ENCODE data around the gene LSM12. TPM values are rescaled to one million over a fixed set of nuclear protein-coding genes. Genes with fewer than 3 reads are reported as not detected.

LSM12 gene
- total and polyA plus RNA-seq, 2 of the 8 experiments (the other 6 are each of a cell fraction or from before 2014, with no cell fraction given): 69.8 to 142 TPM

DNA sequence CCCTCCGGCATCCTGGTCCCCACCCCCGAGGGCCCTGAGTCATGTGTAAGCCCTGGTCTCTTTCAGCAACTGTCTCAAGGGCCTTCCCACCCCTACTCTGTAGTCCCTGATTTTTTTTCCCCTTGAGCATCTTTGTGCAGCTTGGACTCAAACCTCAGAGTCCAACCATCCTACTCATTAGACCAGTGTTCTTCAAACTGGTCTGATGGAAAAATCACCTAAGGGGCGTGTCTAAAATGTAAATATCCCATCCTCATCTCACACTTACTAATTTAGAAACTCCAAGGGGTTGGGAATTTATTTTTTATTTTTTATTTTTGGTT lies 4.7 kb upstream of the LSM12 start:
- no peak for FAIRE-seq

More for the DNA sequence above, 4.7 kb upstream of the LSM12 start:
- ChIA-PET POLR2A (ENCODE audit: partially characterized antibody) (interaction anchor here (0.7 to 4.2 kb wide), 6 partner anchors 12 to 53 kb away, joined by 3 to 33 read pairs (median 4); partner anchors contain the start of gene HDAC5), CTCF (ENCODE audit: partially characterized antibody) (interaction anchor here (7.1 kb wide), 1 partner anchor 15 kb away, joined by 71 read pairs; no protein-coding TSS in a partner anchor)
- Histone ChIP-seq H3K4me2 (ENCODE audit: insufficient read depth in 1 of 2, low read depth in 2 of 2, low read length in 2 of 2) (peak overlapping the region; percentile 77 to 87), H3K36me3 (ENCODE audit: control insufficient read depth in 2 of 4, insufficient read depth in 4 of 4, low read length in 3 of 4) (peaks cover 9 to 20% (median 14%) of the 10 kb centered on the region in 4 experiments; a peak in 6 of 8 replicates), H3K56ac (replicated peaks; ENCODE audit: insufficient read length, low read depth, low read length) (peak overlapping the region; percentile 13), H3K23ac (ENCODE audit: insufficient read length) (no peak overlapping the region), H2AK5ac (ENCODE audit: low read depth, low read length) (no peak overlapping the region), H4K5ac (ENCODE audit: insufficient read length, low read depth, low read length) (peak overlapping the region; percentile 74), H3K79me2 (ENCODE audit: control insufficient read depth in 1 of 2, insufficient read depth in 2 of 2, low read length in 2 of 2) (peaks cover 0 to 19% of the 10 kb centered on the region in 2 experiments; a peak in 2 of 4 replicates), H3K23me2 (ENCODE audit: low read depth, low read length) (peaks cover 6% of the 10 kb centered on the region; the same call in 1 of the 2 replicates), H2BK120ac (replicated peaks; ENCODE audit: low read depth, low read length) (no peak overlapping the region), H3K27ac (ENCODE audit: low read depth, low read length) (peak overlapping the region; percentile 96), H4K91ac (replicated peaks; ENCODE audit: insufficient read length, low read length) (peak overlapping the region; percentile 84), H2BK20ac (ENCODE audit: low read length) (no peak overlapping the region), H3K18ac (ENCODE audit: extremely low read depth, low read length) (0 out of 2 replicates have a peak overlapping the region, but pooled peaks have one; percentile 84), H3K14ac (ENCODE audit: insufficient read length) (no peak overlapping the region), H2BK12ac (ENCODE audit: low read depth, low read length) (peak overlapping the region; percentile 45; the same call in 1 of the 2 replicates), H4K20me1 (replicated peaks in 1 of 2; ENCODE audit: control insufficient read depth in 1 of 2, insufficient read depth in 2 of 2, low read length in 2 of 2) (peaks cover 0 to 7% of the 10 kb centered on the region in 2 experiments), H2BK5ac (ENCODE audit: low read depth, low read length) (peak overlapping the region; percentile 88), H3K79me1 (ENCODE audit: low read depth, low read length) (no peaks in the 10 kb centered on the region), H2AFZ (ENCODE audit: low read length) (no peak overlapping the region), H3K9me3 (ENCODE audit: insufficient read depth in 2 of 2, low read depth in 1 of 2, low read length in 1 of 2) (no peaks in the 10 kb centered on the region), H2BK15ac (ENCODE audit: low read length) (no peak overlapping the region), H3K4ac (replicated peaks; ENCODE audit: insufficient read length, low read depth, low read length) (no peak overlapping the region), H3K4me3 (ENCODE audit: extremely low read depth in 1 of 4, insufficient read depth in 2 of 4, low read depth in 3 of 4, low read length in 4 of 4) (peak overlapping the region; percentile 50 to 86 (median 82)), H3K9ac (replicated peaks in 1 of 4; ENCODE audit: extremely low read depth in 1 of 4, low read depth in 3 of 4, low read length in 3 of 4) (peak overlapping the region in 3 of 4 experiments; percentile 55 to 88 (median 84); a peak in 6 of 7 replicates), H4K8ac (ENCODE audit: extremely low read depth, insufficient read depth, low read length) (peak overlapping the region; percentile 91; the same call in 1 of the 2 replicates), H3K4me1 (replicated peaks in 1 of 4; ENCODE audit: control insufficient read depth in 3 of 4, insufficient read depth in 4 of 4, low read length in 3 of 4) (peaks cover 0 to 4% (median under 1%) of the 10 kb centered on the region in 4 experiments; a peak in 3 of 7 replicates), H3K27me3 (replicated peaks in 1 of 4; ENCODE audit: control insufficient read depth in 3 of 4, extremely low read depth in 1 of 4, insufficient read depth in 3 of 4, low read length in 3 of 4) (no peaks in the 10 kb centered on the region)
- no peak for DNase-seq (ENCODE audit: low read depth in 1 of 2, low spot score in 2 of 2)
- 1% methylated on average over 3 of the region's 3 CpGs; no CpG with 5 or more reads in 1 of the 2 experiments for WGBS, 2 experiments (ENCODE audit: extremely low coverage in 1 of 2, insufficient coverage in 1 of 2, insufficient read length in 1 of 2, insufficient replicate concordance in 2 of 2, low coverage in 1 of 2, low lambda C conversion rate in 2 of 2, missing lambda C conversion rate in 1 of 2)
- TF ChIP-seq YY1 (IDR thresholded peaks at IDR 0.05; ENCODE audit: low read depth, low read length): no peak
- TF ChIP-seq SIX5 (IDR thresholded peaks at IDR 0.05; ENCODE audit: low read depth, low read length): no peak
- no peak for TF ChIP-seq EGR1 (IDR thresholded peaks at IDR 0.05; ENCODE audit: borderline replicate concordance, low read depth, low read length)

Measured in H1 (cell line).